HEK293 (cell line): ENCODE measurements around the gene PGBD5.

ENCODE experiments used
- REST ChIP-seq: fragments of 450-650 bp; formaldehyde crosslinking; IDR thresholded peaks from 2 replicates; pipeline ENCODE4 v1.5.1; 2016; ENCODE audit warnings: missing biosample characterization, missing genetic modification characterization
- SP2 ChIP-seq: fragments of 450-650 bp; formaldehyde crosslinking; IDR thresholded peaks from 2 replicates; pipeline ENCODE4 v1.5.1; 2016; ENCODE audit warnings: missing biosample characterization, missing genetic modification characterization
- TCF7L2 ChIP-seq: IDR thresholded peaks from 2 replicates; pipeline ENCODE4 v1.6.1; 2011; ENCODE audit warnings: low read depth, mild to moderate bottlenecking, inconsistent platforms, low read length, moderate library complexity, borderline replicate concordance
- ZFP3 ChIP-seq: fragments of 450-650 bp; formaldehyde crosslinking; IDR thresholded peaks from 2 replicates; pipeline ENCODE4 v1.5.1; 2016; ENCODE audit warnings: low read depth, missing biosample characterization, missing genetic modification characterization
- ZNF16 ChIP-seq: fragments of 450-650 bp; formaldehyde crosslinking; IDR thresholded peaks from 2 replicates; pipeline ENCODE4 v1.5.1; 2016; ENCODE audit warnings: low read depth, missing biosample characterization, missing genetic modification characterization
- ZNF174 ChIP-seq: fragments of 450-650 bp; formaldehyde crosslinking; IDR thresholded peaks from 2 replicates; pipeline ENCODE4 v1.5.0; 2017; ENCODE audit warnings: missing biosample characterization, mild to moderate bottlenecking, missing genetic modification characterization
- ZNF26 ChIP-seq: fragments of 450-650 bp; formaldehyde crosslinking; IDR thresholded peaks from 2 replicates; pipeline ENCODE4 v1.5.1; 2016; ENCODE audit warnings: missing biosample characterization, missing genetic modification characterization
- ZNF274 ChIP-seq, 2 experiments: fragments of 200-500 bp in 1 of 2; fragments of 450-650 bp in 1 of 2; sonication (Bioruptor generic) in 1 of 2; formaldehyde crosslinking in 1 of 2; IDR thresholded peaks; 2 replicates each; pipeline versions ENCODE4 v1.5.1 to v1.6.1; 2014 to 2016; ENCODE audit warnings: borderline replicate concordance in 1 of 2, inconsistent platforms in 1 of 2, low read length in 1 of 2, missing biosample characterization in 1 of 2, missing genetic modification characterization in 1 of 2
- TF ChIP-seq, protein P1 (sequence below): fragments of 450-650 bp; formaldehyde crosslinking; IDR thresholded peaks from 2 replicates; pipeline ENCODE4 v1.5.1; 2016; ENCODE audit warnings: missing biosample characterization, missing genetic modification characterization

DNA sequence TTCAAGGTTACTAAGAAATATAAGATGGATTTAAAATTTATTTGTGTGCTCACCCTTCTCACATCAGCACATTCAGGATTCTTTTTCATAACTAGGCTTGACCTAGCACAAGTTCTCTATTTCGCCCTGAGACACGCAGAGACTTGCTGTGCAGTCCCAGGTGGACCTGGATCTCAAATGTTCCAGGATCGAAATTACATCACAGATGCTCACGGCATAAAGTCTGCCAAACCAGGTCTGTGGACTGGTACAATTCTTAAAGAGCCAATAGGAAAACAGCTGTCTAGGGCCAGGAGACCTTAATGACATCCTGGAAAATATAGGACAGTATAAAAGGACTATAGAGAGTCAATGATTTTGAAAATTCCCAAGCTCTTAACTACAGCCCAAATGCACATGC, 2.2 kb downstream of the PGBD5 start:
- TF ChIP-seq ZNF174: no peak
- TF ChIP-seq, protein P1, sequence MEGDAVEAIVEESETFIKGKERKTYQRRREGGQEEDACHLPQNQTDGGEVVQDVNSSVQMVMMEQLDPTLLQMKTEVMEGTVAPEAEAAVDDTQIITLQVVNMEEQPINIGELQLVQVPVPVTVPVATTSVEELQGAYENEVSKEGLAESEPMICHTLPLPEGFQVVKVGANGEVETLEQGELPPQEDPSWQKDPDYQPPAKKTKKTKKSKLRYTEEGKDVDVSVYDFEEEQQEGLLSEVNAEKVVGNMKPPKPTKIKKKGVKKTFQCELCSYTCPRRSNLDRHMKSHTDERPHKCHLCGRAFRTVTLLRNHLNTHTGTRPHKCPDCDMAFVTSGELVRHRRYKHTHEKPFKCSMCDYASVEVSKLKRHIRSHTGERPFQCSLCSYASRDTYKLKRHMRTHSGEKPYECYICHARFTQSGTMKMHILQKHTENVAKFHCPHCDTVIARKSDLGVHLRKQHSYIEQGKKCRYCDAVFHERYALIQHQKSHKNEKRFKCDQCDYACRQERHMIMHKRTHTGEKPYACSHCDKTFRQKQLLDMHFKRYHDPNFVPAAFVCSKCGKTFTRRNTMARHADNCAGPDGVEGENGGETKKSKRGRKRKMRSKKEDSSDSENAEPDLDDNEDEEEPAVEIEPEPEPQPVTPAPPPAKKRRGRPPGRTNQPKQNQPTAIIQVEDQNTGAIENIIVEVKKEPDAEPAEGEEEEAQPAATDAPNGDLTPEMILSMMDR (tag by site-specific recombination): no peak
- TF ChIP-seq ZNF26 (tag by site-specific recombination): no peak
- no peak for TF ChIP-seq TCF7L2
- TF ChIP-seq ZFP3 (tag by site-specific recombination): no peak
- TF ChIP-seq ZNF274 (IDR thresholded peaks at IDR 0.05; ENCODE audit: low read length): no peak
- no peak for TF ChIP-seq ZNF274 (tag by site-specific recombination; IDR thresholded peaks at IDR 0.05; ENCODE audit: borderline replicate concordance)
- TF ChIP-seq SP2 (tag by site-specific recombination): no peak
- no peak for TF ChIP-seq REST (tag by site-specific recombination)
- TF ChIP-seq ZNF16 (tag by site-specific recombination): no peak
